HL-60 (cell line): ENCODE measurements around the gene CARD19.

ENCODE experiments used
- CTCF ChIP-seq: IDR thresholded peaks from one replicate; pipeline ENCODE4 v1.5.1; 2011; ENCODE audit warnings: low read length, control low read depth, inconsistent platforms; ENCODE audit not compliant: insufficient read depth
- GABPA ChIP-seq: IDR thresholded peaks from 2 replicates; pipeline ENCODE4 v1.6.1; 2012; ENCODE audit warnings: low read depth
- POLR2AphosphoS5 ChIP-seq: IDR thresholded peaks from 2 replicates; pipeline ENCODE4 v1.6.1; 2012; ENCODE audit warnings: low read depth
- REST ChIP-seq: IDR thresholded peaks from 2 replicates; pipeline ENCODE4 v1.6.1; 2012; ENCODE audit warnings: low read depth; ENCODE audit not compliant: insufficient replicate concordance

GRCh38 chr9:93125331-93125894 is 29.4 kb downstream of the CARD19 start:
- TF ChIP-seq CTCF (no peak), GABPA (no peak), POLR2AphosphoS5 (no peak), REST (no peak)
